Measurements from ENCODE around the gene ERG28. TPM values are rescaled to one million over a fixed set of nuclear protein-coding genes. Genes with fewer than 3 reads are reported as not detected.

Gene ERG28
- total and polyA plus RNA-seq, 2 experiments from 2014 or later = 27.9 to 95.1 TPM

DNA sequence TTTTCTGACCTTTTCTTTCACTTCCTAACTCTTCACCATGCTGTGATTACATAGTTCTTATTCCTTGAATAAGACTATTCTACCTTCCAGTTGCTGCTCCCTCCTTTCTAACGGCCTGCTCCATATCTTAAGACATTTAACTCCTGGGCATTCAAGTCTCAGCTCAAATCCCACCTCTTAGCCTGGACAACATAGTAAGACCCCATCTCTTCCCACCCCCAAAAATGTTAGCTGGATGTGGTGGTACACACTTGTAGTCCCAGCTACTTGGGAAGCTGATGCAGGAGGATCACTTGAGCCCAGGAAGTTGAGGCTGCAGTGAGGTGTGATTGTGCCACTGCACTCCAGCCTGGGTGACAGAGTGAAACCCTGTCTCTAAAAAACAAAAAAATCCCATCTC, 10.9 kb downstream of the ERG28 start:
- no peak overlapping the region for H2AFZ ChIP-seq
- H3K4me3 ChIP-seq = no peak overlapping the region
- ATAC-seq (no peak), DNase-seq (ENCODE audit: low spot score) (no peak)
- H3K4me1 ChIP-seq (ENCODE audit: insufficient read depth) = no peaks in the 10 kb centered on the region
- H3K27ac ChIP-seq (ENCODE audit: low read depth) = no peak overlapping the region
- H3K27me3 ChIP-seq (ENCODE audit: insufficient read depth) = no peaks in the 10 kb centered on the region
- no peak overlapping the region for H3K4me2 ChIP-seq
- H3K36me3 ChIP-seq (ENCODE audit: insufficient read depth) = peaks cover 36% of the 10 kb centered on the region
- TF ChIP-seq ZNF114 (CRISPR knock-in tag; IDR thresholded peaks at IDR 0.05) (no peak), POLR2AphosphoS5 (IDR thresholded peaks at IDR 0.05; ENCODE audit: low read depth) (no peak), CREB1 (CRISPR knock-in tag; IDR thresholded peaks at IDR 0.05; ENCODE audit: low read depth) (no peak), ZNF331 (CRISPR knock-in tag; IDR thresholded peaks at IDR 0.05; ENCODE audit: low read depth) (no peak), NANOG (IDR thresholded peaks at IDR 0.05; ENCODE audit: borderline replicate concordance) (no peak), EZH2phosphoT487 (IDR thresholded peaks at IDR 0.05; ENCODE audit: unreplicated experiment) (no peak), EZH2 (IDR thresholded peaks at IDR 0.05; ENCODE audit: low read depth, unreplicated experiment) (no peak), JUNB (IDR thresholded peaks at IDR 0.05; ENCODE audit: unreplicated experiment) (no peak), STAT1 (IDR thresholded peaks at IDR 0.05; ENCODE audit: unreplicated experiment) (no peak)
- TF ChIP-seq, protein P1, sequence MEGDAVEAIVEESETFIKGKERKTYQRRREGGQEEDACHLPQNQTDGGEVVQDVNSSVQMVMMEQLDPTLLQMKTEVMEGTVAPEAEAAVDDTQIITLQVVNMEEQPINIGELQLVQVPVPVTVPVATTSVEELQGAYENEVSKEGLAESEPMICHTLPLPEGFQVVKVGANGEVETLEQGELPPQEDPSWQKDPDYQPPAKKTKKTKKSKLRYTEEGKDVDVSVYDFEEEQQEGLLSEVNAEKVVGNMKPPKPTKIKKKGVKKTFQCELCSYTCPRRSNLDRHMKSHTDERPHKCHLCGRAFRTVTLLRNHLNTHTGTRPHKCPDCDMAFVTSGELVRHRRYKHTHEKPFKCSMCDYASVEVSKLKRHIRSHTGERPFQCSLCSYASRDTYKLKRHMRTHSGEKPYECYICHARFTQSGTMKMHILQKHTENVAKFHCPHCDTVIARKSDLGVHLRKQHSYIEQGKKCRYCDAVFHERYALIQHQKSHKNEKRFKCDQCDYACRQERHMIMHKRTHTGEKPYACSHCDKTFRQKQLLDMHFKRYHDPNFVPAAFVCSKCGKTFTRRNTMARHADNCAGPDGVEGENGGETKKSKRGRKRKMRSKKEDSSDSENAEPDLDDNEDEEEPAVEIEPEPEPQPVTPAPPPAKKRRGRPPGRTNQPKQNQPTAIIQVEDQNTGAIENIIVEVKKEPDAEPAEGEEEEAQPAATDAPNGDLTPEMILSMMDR (conservative IDR thresholded peaks at IDR 0.05; ENCODE audit: low read depth in 2 of 2) = no peak
- TF ChIP-seq, protein P2, sequence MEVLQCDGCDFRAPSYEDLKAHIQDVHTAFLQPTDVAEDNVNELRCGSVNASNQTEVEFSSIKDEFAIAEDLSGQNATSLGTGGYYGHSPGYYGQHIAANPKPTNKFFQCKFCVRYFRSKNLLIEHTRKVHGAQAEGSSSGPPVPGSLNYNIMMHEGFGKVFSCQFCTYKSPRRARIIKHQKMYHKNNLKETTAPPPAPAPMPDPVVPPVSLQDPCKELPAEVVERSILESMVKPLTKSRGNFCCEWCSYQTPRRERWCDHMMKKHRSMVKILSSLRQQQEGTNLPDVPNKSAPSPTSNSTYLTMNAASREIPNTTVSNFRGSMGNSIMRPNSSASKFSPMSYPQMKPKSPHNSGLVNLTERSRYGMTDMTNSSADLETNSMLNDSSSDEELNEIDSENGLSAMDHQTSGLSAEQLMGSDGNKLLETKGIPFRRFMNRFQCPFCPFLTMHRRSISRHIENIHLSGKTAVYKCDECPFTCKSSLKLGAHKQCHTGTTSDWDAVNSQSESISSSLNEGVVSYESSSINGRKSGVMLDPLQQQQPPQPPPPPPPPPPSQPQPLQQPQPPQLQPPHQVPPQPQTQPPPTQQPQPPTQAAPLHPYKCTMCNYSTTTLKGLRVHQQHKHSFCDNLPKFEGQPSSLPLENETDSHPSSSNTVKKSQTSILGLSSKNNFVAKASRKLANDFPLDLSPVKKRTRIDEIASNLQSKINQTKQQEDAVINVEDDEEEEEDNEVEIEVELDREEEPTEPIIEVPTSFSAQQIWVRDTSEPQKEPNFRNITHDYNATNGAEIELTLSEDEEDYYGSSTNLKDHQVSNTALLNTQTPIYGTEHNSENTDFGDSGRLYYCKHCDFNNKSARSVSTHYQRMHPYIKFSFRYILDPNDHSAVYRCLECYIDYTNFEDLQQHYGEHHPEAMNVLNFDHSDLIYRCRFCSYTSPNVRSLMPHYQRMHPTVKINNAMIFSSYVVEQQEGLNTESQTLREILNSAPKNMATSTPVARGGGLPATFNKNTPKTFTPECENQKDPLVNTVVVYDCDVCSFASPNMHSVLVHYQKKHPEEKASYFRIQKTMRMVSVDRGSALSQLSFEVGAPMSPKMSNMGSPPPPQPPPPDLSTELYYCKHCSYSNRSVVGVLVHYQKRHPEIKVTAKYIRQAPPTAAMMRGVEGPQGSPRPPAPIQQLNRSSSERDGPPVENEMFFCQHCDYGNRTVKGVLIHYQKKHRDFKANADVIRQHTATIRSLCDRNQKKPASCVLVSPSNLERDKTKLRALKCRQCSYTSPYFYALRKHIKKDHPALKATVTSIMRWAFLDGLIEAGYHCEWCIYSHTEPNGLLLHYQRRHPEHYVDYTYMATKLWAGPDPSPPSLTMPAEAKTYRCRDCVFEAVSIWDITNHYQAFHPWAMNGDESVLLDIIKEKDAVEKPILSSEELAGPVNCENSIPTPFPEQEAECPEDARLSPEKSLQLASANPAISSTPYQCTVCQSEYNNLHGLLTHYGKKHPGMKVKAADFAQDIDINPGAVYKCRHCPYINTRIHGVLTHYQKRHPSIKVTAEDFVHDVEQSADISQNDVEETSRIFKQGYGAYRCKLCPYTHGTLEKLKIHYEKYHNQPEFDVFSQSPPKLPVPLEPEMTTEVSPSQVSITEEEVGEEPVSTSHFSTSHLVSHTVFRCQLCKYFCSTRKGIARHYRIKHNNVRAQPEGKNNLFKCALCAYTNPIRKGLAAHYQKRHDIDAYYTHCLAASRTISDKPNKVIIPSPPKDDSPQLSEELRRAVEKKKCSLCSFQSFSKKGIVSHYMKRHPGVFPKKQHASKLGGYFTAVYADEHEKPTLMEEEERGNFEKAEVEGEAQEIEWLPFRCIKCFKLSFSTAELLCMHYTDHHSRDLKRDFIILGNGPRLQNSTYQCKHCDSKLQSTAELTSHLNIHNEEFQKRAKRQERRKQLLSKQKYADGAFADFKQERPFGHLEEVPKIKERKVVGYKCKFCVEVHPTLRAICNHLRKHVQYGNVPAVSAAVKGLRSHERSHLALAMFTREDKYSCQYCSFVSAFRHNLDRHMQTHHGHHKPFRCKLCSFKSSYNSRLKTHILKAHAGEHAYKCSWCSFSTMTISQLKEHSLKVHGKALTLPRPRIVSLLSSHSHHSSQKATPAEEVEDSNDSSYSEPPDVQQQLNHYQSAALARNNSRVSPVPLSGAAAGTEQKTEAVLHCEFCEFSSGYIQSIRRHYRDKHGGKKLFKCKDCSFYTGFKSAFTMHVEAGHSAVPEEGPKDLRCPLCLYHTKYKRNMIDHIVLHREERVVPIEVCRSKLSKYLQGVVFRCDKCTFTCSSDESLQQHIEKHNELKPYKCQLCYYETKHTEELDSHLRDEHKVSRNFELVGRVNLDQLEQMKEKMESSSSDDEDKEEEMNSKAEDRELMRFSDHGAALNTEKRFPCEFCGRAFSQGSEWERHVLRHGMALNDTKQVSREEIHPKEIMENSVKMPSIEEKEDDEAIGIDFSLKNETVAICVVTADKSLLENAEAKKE (CRISPR knock-in tag; IDR thresholded peaks at IDR 0.05) = no peak
- TF ChIP-seq, protein P3, sequence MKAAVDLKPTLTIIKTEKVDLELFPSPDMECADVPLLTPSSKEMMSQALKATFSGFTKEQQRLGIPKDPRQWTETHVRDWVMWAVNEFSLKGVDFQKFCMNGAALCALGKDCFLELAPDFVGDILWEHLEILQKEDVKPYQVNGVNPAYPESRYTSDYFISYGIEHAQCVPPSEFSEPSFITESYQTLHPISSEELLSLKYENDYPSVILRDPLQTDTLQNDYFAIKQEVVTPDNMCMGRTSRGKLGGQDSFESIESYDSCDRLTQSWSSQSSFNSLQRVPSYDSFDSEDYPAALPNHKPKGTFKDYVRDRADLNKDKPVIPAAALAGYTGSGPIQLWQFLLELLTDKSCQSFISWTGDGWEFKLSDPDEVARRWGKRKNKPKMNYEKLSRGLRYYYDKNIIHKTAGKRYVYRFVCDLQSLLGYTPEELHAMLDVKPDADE (IDR thresholded peaks at IDR 0.05) = no peak
- no peak overlapping the region for H3K4me3 Mint-ChIP-seq
- H3K4me1 Mint-ChIP-seq = 0 out of 3 replicates have a peak, but pooled peaks cover 3% of the 10 kb centered on the region
- H3K9me3 Mint-ChIP-seq = no peaks in the 10 kb centered on the region; the same call in 1 of the 3 replicates
- no peaks in the 10 kb centered on the region for H3K79me2 ChIP-seq (replicated peaks; ENCODE audit: insufficient read depth)
- H4K20me1 ChIP-seq (replicated peaks; ENCODE audit: insufficient read depth) = peaks cover 9% of the 10 kb centered on the region; the same call in 1 of the 2 replicates
- H3K36me3 Mint-ChIP-seq (ENCODE audit: low read depth) = peaks cover 53% of the 10 kb centered on the region
- peaks cover 2% of the 10 kb centered on the region for H3K27me3 Mint-ChIP-seq (ENCODE audit: insufficient read depth, low read depth, poor library complexity)
- no peaks in the 10 kb centered on the region for H3K9me2 ChIP-seq (ENCODE audit: insufficient read depth)
- H3K27ac Mint-ChIP-seq = no peak overlapping the region
- no peaks in the 10 kb centered on the region for H3F3A ChIP-seq (replicated peaks; ENCODE audit: low read depth)

Data from GM23338 (cell line).